K562 (cell line): Measurements from ENCODE around the gene PPP4R3B. TPM values are rescaled to one million over a fixed set of nuclear protein-coding genes. Genes with fewer than 3 reads are reported as not detected.

ENCODE experiments used
- ATAC-seq: fragments of 200-7000 bp; cut with Tn5 transposase; 3 replicates; pipeline ENCODE4 v1.9.1; 2020; ENCODE audit warnings: moderate library complexity
- BruUV-seq: library from RNA; stranded (reverse); fragments of 400-500 nt; replicated peaks from 2 replicates; lab custom pipeline; 2021; lab: Mats Ljungman, UMichigan
- CTCF ChIA-PET: fragments of 300-600 bp; formaldehyde crosslinking; extraction: SDS; loops from one replicate; lab custom pipeline; 2021; ENCODE audit warnings: low intra/inter-chr PET ratio; lab: Yijun Ruan, JAX
- POLR2A ChIA-PET: fragments of 300-600, 350-650 bp; sonication (Branson Sonifier 250); formaldehyde crosslinking; extraction: SDS; loops from one replicate; lab custom pipeline; 2021; ENCODE audit warnings: antibody characterized with exemption, inconsistent platforms; lab: Yijun Ruan, JAX
- DNase-seq, 4 experiments: peaks; one replicate each; pipeline versions ENCODE4 v3.0.0 to v3.0.0-alpha.2; 2011 to 2018; ENCODE audit warnings: low spot score in 3 of 4, mixed read lengths in 3 of 4; ENCODE audit errors: extremely low read depth in 1 of 4
- FAIRE-seq: peaks from 2 replicates; lab custom pipeline; 2011; peaks lifted over from hg19 to GRCh38; lab: Jason Lieb, UNC
- H2AFZ ChIP-seq: 2 replicates; pipeline ENCODE4 v1.6.0; 2011; ENCODE audit warnings: low read depth, low read length, control low read depth, inconsistent platforms
- H3K27ac ChIP-seq: fragments of 200-600 bp; 3 replicates; pipeline ENCODE4 v1.8.0; 2011; ENCODE audit warnings: low read depth, mild to moderate bottlenecking, control low read depth, inconsistent platforms, low read length, moderate library complexity, mixed read lengths; ENCODE audit errors: extremely low read depth
- H3K27me3 ChIP-seq, 2 experiments: fragments of 300-600 bp in 1 of 2; 2 replicates in 1 of 2; 3 replicates in 1 of 2; pipeline versions ENCODE4 v1.6.0 to v1.8.0; 2011; ENCODE audit warnings: inconsistent platforms in 2 of 2, low read length in 2 of 2, mild to moderate bottlenecking in 1 of 2, mixed read lengths in 1 of 2, moderate library complexity in 1 of 2; ENCODE audit not compliant: control insufficient read depth in 2 of 2, insufficient read depth in 2 of 2
- H3K36me3 ChIP-seq: fragments of 300-600 bp; 3 replicates; pipeline ENCODE4 v1.8.0; 2011; ENCODE audit warnings: mild to moderate bottlenecking, low read length, inconsistent platforms; ENCODE audit not compliant: control insufficient read depth, insufficient read depth
- H3K4me1 ChIP-seq, 2 experiments: fragments of 200-600 bp in 1 of 2; replicated peaks in 1 of 2; 2 replicates in 1 of 2; 3 replicates in 1 of 2; pipeline versions ENCODE4 v1.5.1 to v1.8.0; 2011; ENCODE audit warnings: inconsistent platforms in 2 of 2, low read length in 2 of 2, mild to moderate bottlenecking in 1 of 2, mixed read lengths in 1 of 2, moderate library complexity in 1 of 2; ENCODE audit not compliant: control insufficient read depth in 2 of 2, insufficient read depth in 2 of 2
- H3K4me2 ChIP-seq: 2 replicates; pipeline ENCODE4 v1.6.1; 2011; ENCODE audit warnings: low read length, control low read depth, inconsistent platforms, mixed read lengths; ENCODE audit not compliant: insufficient read depth
- H3K4me3 ChIP-seq: fragments of 200-600 bp; sonication (generic), shearing (Covaris generic); 2 replicates; pipeline ENCODE4 v1.5.1; 2016; ENCODE audit warnings: control low read depth, inconsistent platforms
- H3K79me2 ChIP-seq: fragments of 200-600 bp; 3 replicates; pipeline ENCODE4 v1.8.0; 2011; ENCODE audit warnings: low read length, inconsistent platforms; ENCODE audit not compliant: control insufficient read depth, insufficient read depth
- H3K9ac ChIP-seq, 2 experiments: 2 replicates each; pipeline versions ENCODE4 v1.6.0 to v1.6.1; 2011; ENCODE audit warnings: low read depth in 2 of 2, low read length in 2 of 2, control low read depth in 1 of 2, inconsistent platforms in 1 of 2, mild to moderate bottlenecking in 1 of 2, mixed read lengths in 1 of 2; ENCODE audit not compliant: insufficient read depth in 1 of 2
- H3K9me1 ChIP-seq: one replicate; pipeline ENCODE4 v1.6.0; 2011; ENCODE audit warnings: inconsistent platforms, mild to moderate bottlenecking, low read length, moderate library complexity; ENCODE audit not compliant: control insufficient read depth, insufficient read depth
- H3K9me3 ChIP-seq: replicated peaks from 2 replicates; pipeline ENCODE4 v1.5.1; 2011; ENCODE audit warnings: low read depth, low read length, inconsistent platforms; ENCODE audit not compliant: control insufficient read depth, insufficient read depth
- H4K20me1 ChIP-seq: replicated peaks from 2 replicates; pipeline ENCODE4 v1.6.1; 2011; ENCODE audit warnings: low read length, inconsistent platforms, mixed read lengths; ENCODE audit not compliant: control insufficient read depth, insufficient read depth
- CBX3 ChIP-seq, 2 experiments: IDR thresholded peaks; 1 replicate in 1 of 2; 2 replicates in 1 of 2; pipeline ENCODE4 v1.6.1; 2012; ENCODE audit warnings: inconsistent platforms in 2 of 2, low read length in 2 of 2, borderline replicate concordance in 1 of 2, control low read depth in 1 of 2
- CBX5 ChIP-seq: IDR thresholded peaks from 2 replicates; pipeline ENCODE4 v1.6.1; 2014; ENCODE audit warnings: low read depth, borderline replicate concordance
- FOXJ2 ChIP-seq: fragments of 200-800 bp; sonication (Bioruptor generic); IDR thresholded peaks from 2 replicates; pipeline ENCODE4 v1.6.1; 2016; ENCODE audit warnings: missing genetic modification characterization, missing compliant biosample characterization
- GABPA ChIP-seq: fragments of 200-800 bp; sonication (Bioruptor generic); conservative IDR thresholded peaks from 2 replicates; pipeline ENCODE4 v1.6.1; 2016; ENCODE audit warnings: low read depth, missing genetic modification characterization, missing compliant biosample characterization
- MIER1 ChIP-seq: fragments of 450-650 bp; IDR thresholded peaks from 2 replicates; pipeline ENCODE4 v1.6.1; 2016; ENCODE audit warnings: antibody characterized with exemption, mild to moderate bottlenecking, low read depth
- MYC ChIP-seq, 2 experiments: fragments of 250-450 bp in 1 of 2; sonication (Bioruptor Pico) in 1 of 2; IDR thresholded peaks; 2 replicates each; pipeline versions ENCODE4 v1.5.1 to v1.6.1; 2012 to 2021; ENCODE audit warnings: low read depth in 2 of 2, borderline replicate concordance in 1 of 2, improper control_type of control experiment in 1 of 2, low read length in 1 of 2, mild to moderate bottlenecking in 1 of 2, moderate library complexity in 1 of 2
- NCOA1 ChIP-seq: fragments of 450-650 bp; IDR thresholded peaks from 2 replicates; pipeline ENCODE4 v1.6.1; 2016; ENCODE audit warnings: low read depth
- SREBF1 ChIP-seq: fragments of 150-350 bp; IDR thresholded peaks from 2 replicates; pipeline ENCODE4 v1.6.1; 2014; ENCODE audit warnings: antibody characterized with exemption, low read depth, low read length, borderline replicate concordance
- SRSF1 ChIP-seq: fragments of 200-400 bp; formaldehyde crosslinking; IDR thresholded peaks from 2 replicates; pipeline ENCODE4 v1.6.1; 2017; ENCODE audit warnings: mild to moderate bottlenecking, low read depth, low read length, moderate library complexity
- TCF7L2 ChIP-seq: fragments of 150-350 bp; IDR thresholded peaks from 2 replicates; pipeline ENCODE4 v1.6.1; 2016; ENCODE audit warnings: low read depth, mild to moderate bottlenecking, low read length, moderate library complexity
- THRAP3 ChIP-seq: fragments of 450-650 bp; IDR thresholded peaks from 2 replicates; pipeline ENCODE4 v1.6.1; 2016; ENCODE audit warnings: mild to moderate bottlenecking, inconsistent platforms, borderline replicate concordance
- TRIM28 ChIP-seq: fragments of 450-650 bp; IDR thresholded peaks from 2 replicates; pipeline ENCODE4 v1.6.1; 2017
- UBTF ChIP-seq, 2 experiments: IDR thresholded peaks; 2 replicates each; pipeline ENCODE4 v1.6.1; 2012; ENCODE audit warnings: improper control_type of control experiment in 2 of 2, low read depth in 2 of 2, low read length in 2 of 2, borderline replicate concordance in 1 of 2
- ZBTB33 ChIP-seq: sonication (generic); formaldehyde crosslinking; IDR thresholded peaks from 2 replicates; pipeline ENCODE4 v1.8.1; 2023; ENCODE audit warnings: mild to moderate bottlenecking, missing genetic modification reagents
- ZFP36 ChIP-seq: fragments of 150-350 bp; IDR thresholded peaks from 2 replicates; pipeline ENCODE4 v1.6.1; 2018; ENCODE audit warnings: low read length, low read depth; ENCODE audit not compliant: partially characterized antibody
- ZNF311 ChIP-seq: fragments of 250-450 bp; sonication (Bioruptor Pico); IDR thresholded peaks from 2 replicates; pipeline ENCODE4 v1.4.0; 2020; ENCODE audit warnings: mild to moderate bottlenecking, moderate library complexity
- WGBS: fragments of 100-300 bp; shearing (Covaris generic); methylation state at CpG from one replicate; pipeline ENCODE4 v1.1.6; 2016; ENCODE audit warnings: low coverage, mixed read lengths; ENCODE audit not compliant: insufficient coverage; ENCODE audit errors: missing lambda C conversion rate; 5-methylcytosine and 5-hydroxymethylcytosine counted together
- in situ Hi-C: fragments of 300-500 bp; cut with MboI; formaldehyde crosslinking; loops from 4 replicates; pipeline ENCODE4 v1.15.0; 2018; ENCODE audit warnings: inconsistent platforms, mixed read lengths
- intact Hi-C: fragments of 100-400 bp; cut with micrococcal nuclease; formaldehyde crosslinking; loops from 2 replicates; pipeline ENCODE4 v1.14.2; 2022
- polyA plus RNA-seq, 8 experiments: library from polyadenylated mRNA; depleted of rRNA in 4 of 8; stranded (reverse) in 5 of 8; unstranded in 3 of 8; fragments of >200 nt; fragmentation: Nextera tagmentation in 2 of 8; fragmentation: Illumina TruSeq in 1 of 8; extraction: Ambion mirVana in 2 of 8; extraction: Trizol in 1 of 8; gene quantifications; 2 replicates each; pipeline versions ENCODE4 v1.2.1 to v1.2.3, GENCODE V29; 2011 to 2014; ENCODE audit warnings: inconsistent platforms in 1 of 8, missing spikeins in 1 of 8
- total RNA-seq, 7 experiments: library from RNA; depleted of rRNA in 6 of 7; stranded (reverse); fragments of >200 nt in 6 of 7; fragmentation: Illumina TruSeq in 2 of 7; extraction: Trizol in 2 of 7; gene quantifications; 2 replicates each; pipeline versions ENCODE4 v1.2.1 to v1.2.3, GENCODE V29; 2011 to 2021; ENCODE audit warnings: low replicate concordance in 1 of 7

PPP4R3B gene
- total and polyA plus RNA-seq, 9 of the 15 experiments (the other 6 are each of a cell fraction or from before 2014, with no cell fraction given) = 13.2 to 59.2 (median 41.9) TPM

GRCh38 chr2:55560855-55561254 is 56.6 kb downstream of the PPP4R3B start:
- intact Hi-C loops (no loop called here), in situ Hi-C loops (no loop called here)
- Histone ChIP-seq H3K4me3 (no peak overlapping the region), H3K4me1 (no peaks in the 10 kb centered on the region), H3K9ac (no peak overlapping the region), H2AFZ (no peak overlapping the region), H3K9me3 (no peaks in the 10 kb centered on the region; the same call in 1 of the 2 replicates), H3K4me2 (no peak overlapping the region), H3K27ac (no peak overlapping the region), H3K79me2 (no peaks in the 10 kb centered on the region), H3K9me1 (no peaks in the 10 kb centered on the region), H3K27me3 (no peaks in the 10 kb centered on the region), H3K36me3 (peaks cover 81% of the 10 kb centered on the region; the same call in 2 of the 3 replicates), H4K20me1 (no peaks in the 10 kb centered on the region)
- POLR2A ChIA-PET = no interaction called here
- BruUV-seq = no TSS peak
- 97% methylated on average over 3 of the region's 3 CpGs for WGBS
- ATAC-seq (no peak), DNase-seq (no peak), FAIRE-seq (no peak)
- peak; percentile 85 for TF ChIP-seq ZFP36
- TF ChIP-seq THRAP3 = no peak
- 0 out of 2 replicates have a peak, but pooled peaks have one; percentile 48 for TF ChIP-seq TRIM28
- 0 out of 2 replicates have a peak, but pooled peaks have one; percentile 38 for TF ChIP-seq CBX5
- TF ChIP-seq SRSF1 = no peak
- TF ChIP-seq MYC (IDR thresholded peaks at IDR 0.05; ENCODE audit: low read depth, low read length) = no peak
- no peak for TF ChIP-seq MYC (CRISPR knock-in tag; IDR thresholded peaks at IDR 0.05; ENCODE audit: borderline replicate concordance, low read depth)
- no peak for TF ChIP-seq UBTF (IDR thresholded peaks at IDR 0.05; ENCODE audit: borderline replicate concordance in 1 of 2, low read depth in 2 of 2, low read length in 2 of 2)
- TF ChIP-seq ZBTB33 (CRISPR knock-in tag) = peak; percentile 43; the same call in 1 of the 2 replicates
- TF ChIP-seq TCF7L2 = no peak
- no peak for TF ChIP-seq NCOA1
- TF ChIP-seq GABPA (tag) = no peak
- no peak for TF ChIP-seq ZNF311 (CRISPR knock-in tag)
- TF ChIP-seq CBX3 (IDR thresholded peaks at IDR 0.05; ENCODE audit: borderline replicate concordance in 1 of 2, low read length in 2 of 2) = 0 out of 3 replicates have a peak, but pooled peaks of 1 of the 2 experiments have one; percentile 43
- no peak for TF ChIP-seq SREBF1
- no peak for TF ChIP-seq FOXJ2 (tag)
- no peak for TF ChIP-seq MIER1
- CTCF ChIA-PET = no interaction called here
